WTC11 (cell line): ENCODE measurements around the gene PLXNA2.

Source experiments
- CBFB ChIP-seq: sonication (generic); formaldehyde crosslinking; IDR thresholded peaks from 2 replicates; pipeline ENCODE4 v1.8.1; 2022; ENCODE audit warnings: mild to moderate bottlenecking, low read depth, missing genetic modification reagents
- CTCF ChIP-seq: fragments of 200-600 bp; IDR thresholded peaks from 2 replicates; pipeline ENCODE4 v1.8.0; 2022; ENCODE audit warnings: antibody characterized with exemption
- GABPB1 ChIP-seq: sonication (generic); formaldehyde crosslinking; IDR thresholded peaks from 2 replicates; pipeline ENCODE4 v1.8.1; 2023; ENCODE audit warnings: mild to moderate bottlenecking, missing genetic modification reagents
- JUN ChIP-seq: sonication (generic); formaldehyde crosslinking; IDR thresholded peaks from 2 replicates; pipeline ENCODE4 v1.8.0; 2023; ENCODE audit warnings: mild to moderate bottlenecking, missing genetic modification reagents
- NR2C2 ChIP-seq: sonication (generic); formaldehyde crosslinking; IDR thresholded peaks from 2 replicates; pipeline ENCODE4 v1.8.0; 2022; ENCODE audit warnings: mild to moderate bottlenecking, missing genetic modification reagents
- RELA ChIP-seq: sonication (generic); formaldehyde crosslinking; IDR thresholded peaks from 2 replicates; pipeline ENCODE4 v1.8.1; 2022; ENCODE audit warnings: missing genetic modification reagents, mild to moderate bottlenecking, borderline replicate concordance
- USF2 ChIP-seq: sonication (generic); formaldehyde crosslinking; IDR thresholded peaks from 2 replicates; pipeline ENCODE4 v1.8.1; 2023; ENCODE audit warnings: mild to moderate bottlenecking, missing genetic modification reagents, moderate library complexity
- ZNF138 ChIP-seq: sonication (generic); formaldehyde crosslinking; conservative IDR thresholded peaks from 2 replicates; pipeline ENCODE4 v1.8.1; 2022; ENCODE audit warnings: mild to moderate bottlenecking, moderate library complexity, missing genetic modification reagents

- TF ChIP-seq CTCF = no peak
- no peak for TF ChIP-seq NR2C2 (CRISPR knock-in tag)
- TF ChIP-seq JUN = no peak
- TF ChIP-seq GABPB1 = no peak
- no peak for TF ChIP-seq ZNF138 (CRISPR knock-in tag)
- TF ChIP-seq RELA (CRISPR knock-in tag) = no peak
- TF ChIP-seq USF2 (CRISPR knock-in tag) = no peak
- TF ChIP-seq CBFB (CRISPR knock-in tag) = no peak
Observed at GRCh38 chr1:208026880-208027438, 217.2 kb downstream of the PLXNA2 start.
